Epithelial cell of prostate (primary cell): ENCODE measurements around the gene ZMYM2.

Experiments
- DNase-seq: peaks from one replicate; pipeline ENCODE4 v3.0.0-alpha.2; 2011; ENCODE audit warnings: low read depth, low spot score
- H3K27ac ChIP-seq: fragments of 450-650 bp; 2 replicates; pipeline ENCODE4 v1.5.1; 2017; ENCODE audit warnings: mild to moderate bottlenecking

Gene ZMYM2

DNA sequence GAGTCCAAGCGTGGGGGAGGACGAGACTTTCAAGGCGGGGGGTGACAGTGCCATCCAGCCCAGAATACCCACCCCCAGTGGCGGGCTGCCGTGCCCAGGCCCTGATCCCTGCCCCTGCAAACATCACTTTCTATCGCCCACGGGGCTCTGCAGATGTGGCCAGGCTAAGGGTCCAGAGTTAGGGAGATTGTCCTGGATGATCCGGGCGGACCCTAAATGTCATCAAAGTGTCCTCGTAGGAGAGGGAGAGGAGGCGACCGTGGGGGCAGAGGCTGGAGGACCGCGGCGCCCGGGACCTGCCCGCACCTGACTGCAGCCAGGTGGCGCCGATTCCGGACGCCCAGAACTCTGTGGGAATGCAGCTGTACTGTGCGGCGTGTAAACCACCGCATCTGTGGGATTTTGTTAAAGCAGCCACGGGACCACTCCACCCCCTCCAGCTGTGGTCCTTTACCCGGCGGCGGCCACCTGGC, 170.0 kb downstream of the ZMYM2 start:
- DNase-seq, result no peak

GRCh38 chr13:20129076-20129475, 170.5 kb downstream of the ZMYM2 start:
- H3K27ac ChIP-seq, result no peak overlapping the region
- DNase-seq, result no peak

More for the DNA sequence above, 170.0 kb downstream of the ZMYM2 start:
- H3K27ac ChIP-seq, result no peak overlapping the region

DNA sequence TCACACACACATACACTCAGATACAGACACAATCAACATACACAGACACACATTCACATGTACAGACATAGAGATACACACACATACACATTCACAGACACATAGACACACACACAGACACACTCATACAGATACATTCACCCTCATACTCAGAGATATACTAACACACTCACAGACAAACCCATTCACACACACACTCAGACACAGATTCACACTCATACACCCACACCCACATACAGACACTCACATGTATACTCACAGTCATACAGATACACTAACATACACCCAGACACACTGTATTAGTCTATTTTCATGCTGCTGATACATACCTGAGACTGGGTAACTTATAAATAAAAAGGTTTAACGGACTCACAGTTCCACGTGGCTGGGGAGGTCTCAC, 171.5 kb downstream of the ZMYM2 start:
- no peak for DNase-seq
- H3K27ac ChIP-seq, result no peak overlapping the region

DNA sequence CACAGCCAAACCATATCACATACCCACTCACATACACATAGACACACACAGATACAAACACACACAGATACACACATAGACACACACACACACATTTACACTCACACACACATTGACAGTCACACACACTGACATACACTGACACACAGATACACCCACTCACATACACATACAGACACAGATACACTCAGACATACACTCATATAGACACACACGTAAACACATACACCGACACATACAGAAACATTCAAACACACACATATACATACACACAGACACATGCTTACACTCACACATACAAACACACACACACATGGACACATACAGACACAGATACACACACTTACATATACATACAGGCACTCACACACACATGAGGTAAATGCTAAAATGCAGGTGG, 172.1 kb downstream of the ZMYM2 start:
- no peak overlapping the region for H3K27ac ChIP-seq
- no peak for DNase-seq

GRCh38 chr13:20131057-20131832, 172.7 kb downstream of the ZMYM2 start:
- H3K27ac ChIP-seq, result no peak overlapping the region
- DNase-seq, result no peak

- no peak for DNase-seq
- no peak overlapping the region for H3K27ac ChIP-seq
These were observed 173.6 kb downstream of the ZMYM2 start for GRCh38 chr13:20132052-20132634.

GRCh38 chr13:20134732-20135131, 176.2 kb downstream of the ZMYM2 start:
- DNase-seq, result no peak
- no peak overlapping the region for H3K27ac ChIP-seq

GRCh38 chr13:20136781-20137703, 178.5 kb downstream of the ZMYM2 start:
- no peak for DNase-seq

DNA sequence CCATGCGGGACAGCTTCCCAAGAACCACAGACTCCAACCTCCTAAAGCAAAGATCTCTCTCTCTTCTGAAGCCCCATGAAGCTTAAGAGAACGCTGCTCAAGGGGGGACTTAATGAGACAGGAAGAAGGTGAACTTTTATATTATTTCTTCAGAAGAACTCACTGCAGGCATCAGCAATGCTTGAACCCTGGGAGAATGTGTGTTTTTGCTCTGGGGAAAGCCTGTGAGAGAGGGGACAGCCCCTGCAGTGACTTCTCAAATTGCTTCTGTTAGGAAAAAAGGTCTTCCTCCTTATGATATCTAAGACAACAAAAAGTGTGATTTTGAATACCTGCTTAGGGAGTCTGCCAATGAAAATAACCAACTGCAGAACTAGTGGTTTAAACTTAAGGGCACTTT, 179.3 kb downstream of the ZMYM2 start:
- DNase-seq, result no peak
- H3K27ac ChIP-seq, result no peak overlapping the region

More at GRCh38 chr13:20136781-20137703, 178.5 kb downstream of the ZMYM2 start:
- no peak overlapping the region for H3K27ac ChIP-seq

GRCh38 chr13:20140487-20140886, 182.0 kb downstream of the ZMYM2 start:
- no peak overlapping the region for H3K27ac ChIP-seq
- DNase-seq, result no peak
